Measurements from ENCODE around the gene CHRM4. TPM values are rescaled to one million over a fixed set of nuclear protein-coding genes. Genes with fewer than 3 reads are reported as not detected.

The CHRM4 gene
- total RNA-seq, 2 experiments from 2014 or later = not detected

DNA sequence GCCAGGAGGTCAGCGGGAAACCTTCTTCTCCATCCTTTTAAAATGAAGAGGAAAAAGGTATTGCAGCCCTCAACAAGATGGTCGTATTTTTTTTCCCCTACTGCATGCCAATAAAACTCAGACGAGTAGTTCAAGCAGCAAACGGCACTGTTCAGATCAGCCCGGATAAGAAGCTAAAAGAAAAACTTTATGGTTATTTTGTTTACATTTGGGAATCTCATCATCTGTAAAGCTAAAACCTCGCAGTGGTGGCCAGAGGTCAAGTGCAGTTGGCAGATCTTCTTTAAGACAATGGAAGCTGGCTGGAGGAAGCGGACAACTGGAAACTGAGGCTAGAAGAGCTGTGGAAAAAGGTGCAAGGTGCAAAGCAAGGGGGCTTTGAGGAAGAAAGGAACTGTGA, 31.0 kb upstream of the CHRM4 start:
- ChIA-PET CTCF (interaction anchor here (1.1 to 2.2 kb wide), 2 partner anchors 33 to 107 kb away, joined by 5 read pairs; no protein-coding TSS in a partner anchor), POLR2A (no interaction called here)
- TF ChIP-seq CTCF (IDR thresholded peaks at IDR 0.05) = no peak
- H3K27me3 Mint-ChIP-seq = no peaks in the 10 kb centered on the region
- no peak for ATAC-seq
- H3K4me1 Mint-ChIP-seq (ENCODE audit: low read depth) = peaks cover 9% of the 10 kb centered on the region
- no peak for DNase-seq
- H3K4me3 Mint-ChIP-seq = no peak overlapping the region
- intact Hi-C loops (cut with micrococcal nuclease) = no loop called here
- H3K27ac Mint-ChIP-seq = no peak overlapping the region
- peaks cover 12% of the 10 kb centered on the region for H3K36me3 Mint-ChIP-seq (ENCODE audit: low read depth)
- H3K9me3 Mint-ChIP-seq = no peaks in the 10 kb centered on the region

GRCh38 chr11:46421257-46421880, 29.8 kb upstream of the CHRM4 start:
- ChIA-PET CTCF (interaction anchor here (2.2 kb wide), 1 partner anchor 32 kb away, joined by 5 read pairs; no protein-coding TSS in a partner anchor), POLR2A (no interaction called here)
- DNase-seq (no peak), ATAC-seq (no peak)
- no peak overlapping the region for H3K4me3 Mint-ChIP-seq
- H3K9me3 Mint-ChIP-seq = no peaks in the 10 kb centered on the region
- intact Hi-C loops (cut with micrococcal nuclease) = no loop called here
- H3K27ac Mint-ChIP-seq = no peak overlapping the region
- no peaks in the 10 kb centered on the region for H3K27me3 Mint-ChIP-seq
- TF ChIP-seq CTCF (IDR thresholded peaks at IDR 0.05) = no peak
- H3K4me1 Mint-ChIP-seq (ENCODE audit: low read depth) = peaks cover 12% of the 10 kb centered on the region
- peaks cover 18% of the 10 kb centered on the region for H3K36me3 Mint-ChIP-seq (ENCODE audit: low read depth)

- H3K27ac Mint-ChIP-seq = no peak overlapping the region
- intact Hi-C loops (cut with micrococcal nuclease) = no loop called here
- H3K4me1 Mint-ChIP-seq (ENCODE audit: low read depth) = peaks cover 16% of the 10 kb centered on the region
- ATAC-seq (no peak), DNase-seq (no peak)
- POLR2A ChIA-PET = no interaction called here
- no peak for TF ChIP-seq CTCF (IDR thresholded peaks at IDR 0.05)
- no peaks in the 10 kb centered on the region for H3K27me3 Mint-ChIP-seq
- peaks cover 21% of the 10 kb centered on the region for H3K36me3 Mint-ChIP-seq (ENCODE audit: low read depth)
- CTCF ChIA-PET = interaction anchor here (0.5 kb wide), 1 partner anchor 129 kb away, joined by 3 read pairs; no protein-coding TSS in a partner anchor
- H3K9me3 Mint-ChIP-seq = no peaks in the 10 kb centered on the region
- no peak overlapping the region for H3K4me3 Mint-ChIP-seq
These were observed 28.9 kb upstream of the CHRM4 start for GRCh38 chr11:46420513-46420912.

DNA sequence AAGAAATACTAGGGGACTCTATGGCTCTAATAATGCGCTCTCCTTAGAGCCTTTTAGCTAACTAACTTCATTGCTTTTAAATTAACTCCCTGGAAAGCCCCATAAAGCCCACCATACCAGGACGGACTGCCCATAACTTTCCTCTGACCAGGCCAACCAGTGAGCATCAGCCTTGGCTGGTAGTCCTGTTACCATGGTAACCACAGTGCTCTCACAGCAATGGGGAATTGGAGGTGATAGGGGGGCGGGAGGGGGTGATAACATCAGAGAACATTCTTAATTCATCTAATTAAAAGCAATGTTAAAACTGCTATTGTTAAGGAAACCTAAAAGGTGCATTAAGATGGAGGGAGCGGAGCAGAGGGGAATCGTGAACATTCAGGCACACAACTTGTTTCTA, 27.2 kb upstream of the CHRM4 start:
- H3K9me3 Mint-ChIP-seq = no peaks in the 10 kb centered on the region
- no peaks in the 10 kb centered on the region for H3K27me3 Mint-ChIP-seq
- ATAC-seq (no peak), DNase-seq (no peak)
- H3K4me3 Mint-ChIP-seq = no peak overlapping the region
- TF ChIP-seq CTCF (IDR thresholded peaks at IDR 0.05) = no peak
- peaks cover 35% of the 10 kb centered on the region for H3K36me3 Mint-ChIP-seq (ENCODE audit: low read depth)
- POLR2A ChIA-PET = no interaction called here
- H3K27ac Mint-ChIP-seq = no peak overlapping the region
- CTCF ChIA-PET = no interaction called here
- intact Hi-C loops (cut with micrococcal nuclease) = no loop called here
- H3K4me1 Mint-ChIP-seq (ENCODE audit: low read depth) = peaks cover 34% of the 10 kb centered on the region

- ATAC-seq = no peak
- Mint-ChIP-seq H3K4me3 (no peak overlapping the region), H3K27ac (no peak overlapping the region), H3K9me3 (no peaks in the 10 kb centered on the region), H3K36me3 (ENCODE audit: low read depth) (peaks cover 33% of the 10 kb centered on the region), H3K27me3 (no peaks in the 10 kb centered on the region), H3K4me1 (ENCODE audit: low read depth) (peaks cover 36% of the 10 kb centered on the region)
- TF ChIP-seq CTCF (IDR thresholded peaks at IDR 0.05) = no peak
- intact Hi-C loops (cut with micrococcal nuclease) = no loop called here
- ChIA-PET CTCF (no interaction called here), POLR2A (no interaction called here)
- DNase-seq = no peak
These were observed 26.1 kb upstream of the CHRM4 start for GRCh38 chr11:46417711-46418110.
